COR-L47 (cell line): ENCODE results near the gene LPP.

ENCODE experiments used
- DNase-seq: peaks from one replicate; lab custom pipeline; 2025; lab: John Stamatoyannopoulos, UW

Gene LPP

GRCh38 chr3:188918093-188918492, 764.1 kb downstream of the LPP start:
- DNase-seq = no peak

- DNase-seq = no peak
Observed at GRCh38 chr3:188923671-188924070, 769.7 kb downstream of the LPP start.

- DNase-seq = no peak
Observed at GRCh38 chr3:188925376-188925775, 771.4 kb downstream of the LPP start.

- DNase-seq = no peak
Observed at GRCh38 chr3:188926111-188926510, 772.2 kb downstream of the LPP start.

GRCh38 chr3:188926741-188927511, 773.0 kb downstream of the LPP start:
- no peak for DNase-seq

- DNase-seq = no peak
Observed at GRCh38 chr3:188927971-188928370, 774.0 kb downstream of the LPP start.

- no peak for DNase-seq
Observed at GRCh38 chr3:188929137-188929536, 775.2 kb downstream of the LPP start.

- DNase-seq = no peak
Observed at GRCh38 chr3:188931036-188931435, 777.1 kb downstream of the LPP start.

- no peak for DNase-seq
Observed at GRCh38 chr3:188931531-188931930, 777.6 kb downstream of the LPP start.

GRCh38 chr3:188934989-188935388, 781.0 kb downstream of the LPP start:
- DNase-seq = no peak

GRCh38 chr3:188936597-188937107, 782.7 kb downstream of the LPP start:
- no peak for DNase-seq

GRCh38 chr3:188937389-188937788, 783.4 kb downstream of the LPP start:
- no peak for DNase-seq

- no peak for DNase-seq
Observed at GRCh38 chr3:188938999-188939398, 785.0 kb downstream of the LPP start.

GRCh38 chr3:188939814-188940572, 786.0 kb downstream of the LPP start:
- no peak for DNase-seq
